ENCODE data around the gene PAFAH2.

Gene PAFAH2

GRCh38 chr1:25979210-25979609, 18.7 kb downstream of the PAFAH2 start:
- no peaks in the 10 kb centered on the region for H3K36me3 ChIP-seq (ENCODE audit: insufficient read depth)
- H3K27ac ChIP-seq = no peak overlapping the region
- TF ChIP-seq CTCF (conservative IDR thresholded peaks at IDR 0.05; ENCODE audit: low read depth, low read length) = no peak
- H3K9ac ChIP-seq = no peak overlapping the region
- H3K79me2 ChIP-seq (ENCODE audit: insufficient read depth, low read depth) = no peaks in the 10 kb centered on the region
- no peak overlapping the region for H2AFZ ChIP-seq (ENCODE audit: low read depth)
- H3K4me1 ChIP-seq (ENCODE audit: low read depth, poor library complexity, severe bottlenecking) = no peaks in the 10 kb centered on the region
- no peaks in the 10 kb centered on the region for H4K20me1 ChIP-seq (ENCODE audit: insufficient read depth)
- H3K4me3 ChIP-seq (IDR thresholded peaks at IDR 0.05; ENCODE audit: insufficient read depth, low read depth, low read length) = no peak overlapping the region
- H3K27me3 ChIP-seq (ENCODE audit: insufficient read depth, low read depth) = no peaks in the 10 kb centered on the region
- H3K4me2 ChIP-seq = no peak overlapping the region

GRCh38 chr1:25978403-25978802, 19.5 kb downstream of the PAFAH2 start:
- Histone ChIP-seq H2AFZ (ENCODE audit: low read depth) (no peak overlapping the region), H3K79me2 (ENCODE audit: insufficient read depth, low read depth) (no peaks in the 10 kb centered on the region), H3K36me3 (ENCODE audit: insufficient read depth) (no peaks in the 10 kb centered on the region), H4K20me1 (ENCODE audit: insufficient read depth) (no peaks in the 10 kb centered on the region), H3K4me3 (IDR thresholded peaks at IDR 0.05; ENCODE audit: insufficient read depth, low read depth, low read length) (no peak overlapping the region), H3K9ac (no peak overlapping the region), H3K27me3 (ENCODE audit: insufficient read depth, low read depth) (no peaks in the 10 kb centered on the region), H3K4me2 (no peak overlapping the region), H3K4me1 (ENCODE audit: low read depth, poor library complexity, severe bottlenecking) (no peaks in the 10 kb centered on the region), H3K27ac (no peak overlapping the region)
- no peak for TF ChIP-seq CTCF (conservative IDR thresholded peaks at IDR 0.05; ENCODE audit: low read depth, low read length)

- Histone ChIP-seq H3K27ac (no peak overlapping the region), H3K79me2 (ENCODE audit: insufficient read depth, low read depth) (no peaks in the 10 kb centered on the region)
Observed at GRCh38 chr1:25977801-25978200, 20.1 kb downstream of the PAFAH2 start.

GRCh38 chr1:25973610-25974321, 24.1 kb downstream of the PAFAH2 start:
- H3K79me2 ChIP-seq (ENCODE audit: insufficient read depth, low read depth) = no peaks in the 10 kb centered on the region
- no peak overlapping the region for H3K27ac ChIP-seq
- no peak overlapping the region for H3K4me2 ChIP-seq

More at GRCh38 chr1:25977801-25978200, 20.1 kb downstream of the PAFAH2 start:
- Histone ChIP-seq H4K20me1 (ENCODE audit: insufficient read depth) (no peaks in the 10 kb centered on the region), H3K4me2 (no peak overlapping the region), H3K4me1 (ENCODE audit: low read depth, poor library complexity, severe bottlenecking) (no peaks in the 10 kb centered on the region), H3K9ac (no peak overlapping the region), H3K27me3 (ENCODE audit: insufficient read depth, low read depth) (no peaks in the 10 kb centered on the region), H2AFZ (ENCODE audit: low read depth) (no peak overlapping the region), H3K36me3 (ENCODE audit: insufficient read depth) (no peaks in the 10 kb centered on the region), H3K4me3 (IDR thresholded peaks at IDR 0.05; ENCODE audit: insufficient read depth, low read depth, low read length) (no peak overlapping the region)
- no peak for TF ChIP-seq CTCF (conservative IDR thresholded peaks at IDR 0.05; ENCODE audit: low read depth, low read length)

More at GRCh38 chr1:25973610-25974321, 24.1 kb downstream of the PAFAH2 start:
- no peaks in the 10 kb centered on the region for H3K4me1 ChIP-seq (ENCODE audit: low read depth, poor library complexity, severe bottlenecking)
- no peak overlapping the region for H3K9ac ChIP-seq
- no peak overlapping the region for H3K4me3 ChIP-seq (IDR thresholded peaks at IDR 0.05; ENCODE audit: insufficient read depth, low read depth, low read length)
- H3K27me3 ChIP-seq (ENCODE audit: insufficient read depth, low read depth) = no peaks in the 10 kb centered on the region
- no peak for TF ChIP-seq CTCF (conservative IDR thresholded peaks at IDR 0.05; ENCODE audit: low read depth, low read length)
- H2AFZ ChIP-seq (ENCODE audit: low read depth) = no peak overlapping the region
- H4K20me1 ChIP-seq (ENCODE audit: insufficient read depth) = no peaks in the 10 kb centered on the region
- H3K36me3 ChIP-seq (ENCODE audit: insufficient read depth) = no peaks in the 10 kb centered on the region
